T-helper 9 cell (primary cell): ENCODE data around the gene NKAIN1.
"Not testable (repeated sequence)": the region's sequence is repeated elsewhere in the genome, so short reads cannot be mapped to it uniquely, and the experiment has no call there.

Experiments
- DNase-seq: peaks from one replicate; pipeline ENCODE4 v3.0.0-alpha.2; 2020

The NKAIN1 gene

GRCh38 chr1:31232689-31233088, 7.0 kb downstream of the NKAIN1 start:
- DNase-seq = no peak

GRCh38 chr1:31231802-31232201, 7.9 kb downstream of the NKAIN1 start:
- no peak for DNase-seq

GRCh38 chr1:31230378-31230777, 9.3 kb downstream of the NKAIN1 start:
- no peak for DNase-seq

GRCh38 chr1:31228986-31229385, 10.7 kb downstream of the NKAIN1 start:
- DNase-seq = no peak

- DNase-seq = no peak
These were observed 11.7 kb downstream of the NKAIN1 start for GRCh38 chr1:31227891-31228568.

- no peak for DNase-seq
These were observed 15.6 kb downstream of the NKAIN1 start for GRCh38 chr1:31224068-31224467.

GRCh38 chr1:31222176-31222575, 17.5 kb downstream of the NKAIN1 start:
- no peak for DNase-seq

GRCh38 chr1:31221072-31221471, 18.6 kb downstream of the NKAIN1 start:
- DNase-seq = no peak

GRCh38 chr1:31219489-31219888, 20.2 kb downstream of the NKAIN1 start:
- no peak for DNase-seq

- no peak for DNase-seq
These were observed 21.0 kb downstream of the NKAIN1 start for GRCh38 chr1:31218705-31219104.

GRCh38 chr1:31216016-31216415, 23.7 kb downstream of the NKAIN1 start:
- DNase-seq = no peak

GRCh38 chr1:31215065-31215570, 24.6 kb downstream of the NKAIN1 start:
- no peak for DNase-seq

GRCh38 chr1:31214316-31215064, 25.2 kb downstream of the NKAIN1 start:
- DNase-seq = no peak

GRCh38 chr1:31208361-31208945, 31.2 kb downstream of the NKAIN1 start:
- DNase-seq = no peak

- DNase-seq = no peak
These were observed 32.1 kb downstream of the NKAIN1 start for GRCh38 chr1:31207569-31207968.

GRCh38 chr1:31207046-31207445, 32.6 kb downstream of the NKAIN1 start:
- DNase-seq = no peak

GRCh38 chr1:31203215-31203614, 36.5 kb downstream of the NKAIN1 start:
- no peak for DNase-seq

- no peak for DNase-seq
These were observed 37.7 kb downstream of the NKAIN1 start for GRCh38 chr1:31201931-31202360.

- DNase-seq = no peak
These were observed 39.7 kb downstream of the NKAIN1 start for GRCh38 chr1:31199949-31200348.

- no peak for DNase-seq
These were observed 40.4 kb downstream of the NKAIN1 start for GRCh38 chr1:31199236-31199790.

- DNase-seq = no peak
These were observed 41.1 kb downstream of the NKAIN1 start for GRCh38 chr1:31198600-31198999.

- DNase-seq = no peak
These were observed 41.5 kb downstream of the NKAIN1 start for GRCh38 chr1:31198150-31198549.

GRCh38 chr1:31196685-31197084, 43.0 kb downstream of the NKAIN1 start:
- no peak for DNase-seq

- DNase-seq = not testable (repeated sequence)
These were observed 44.4 kb downstream of the NKAIN1 start for GRCh38 chr1:31195267-31195666.
